Stimulated activated CD8-positive, alpha-beta memory T cell treated with anti-CD3 and anti-CD28 coated beads, Interleukin-12 subunit alpha, Interleukin-12 subunit beta, amount 100 ng/mL, for 4 hours (primary cell): Measurements from ENCODE around the gene MAP2K1.

Experiments used
- DNase-seq: peaks from one replicate; pipeline ENCODE4 v3.0.0-alpha.2; 2020; ENCODE audit warnings: low read depth

Gene MAP2K1

GRCh38 chr15:66504563-66505429 lies 118.1 kb downstream of the MAP2K1 start, which contains the start of the genes RPL4 and ZWILCH:
TSS of gene RPL4 (minus strand) at chr15:66504855. CDS start at chr15:66504790, 65 bp downstream.
TSS of gene ZWILCH (plus strand) at chr15:66505326. CDS start at chr15:66505339, 13 bp downstream.
- DNase-seq, result peak; percentile 69

- no peak for DNase-seq
Measured at GRCh38 chr15:66505430-66505811, 118.7 kb downstream of the MAP2K1 start.

GRCh38 chr15:66505818-66506217 lies 119.1 kb downstream of the MAP2K1 start:
- no peak for DNase-seq

- no peak for DNase-seq
Measured at GRCh38 chr15:66508293-66508883, 121.7 kb downstream of the MAP2K1 start.

GRCh38 chr15:66514586-66514985 lies 127.9 kb downstream of the MAP2K1 start:
- DNase-seq, result no peak

GRCh38 chr15:66515901-66516322 lies 129.2 kb downstream of the MAP2K1 start:
- DNase-seq, result no peak

GRCh38 chr15:66523926-66524325 lies 137.2 kb downstream of the MAP2K1 start:
- DNase-seq, result no peak

GRCh38 chr15:66524838-66525237 lies 138.1 kb downstream of the MAP2K1 start:
- DNase-seq, result no peak

- no peak for DNase-seq
Measured at GRCh38 chr15:66535056-66535455, 148.3 kb downstream of the MAP2K1 start.
